ENCODE data around the gene LSM3.

LSM3 gene

GRCh38 chr3:14178247-14179113 is at the start of gene LSM3, which contains the start of gene XPC:
LSM3 (plus strand) TSS chr3:14178817; CDS start chr3:14178861, 44 bp downstream.
XPC (minus strand) TSS chr3:14178601; CDS start chr3:14178568, 33 bp downstream.
- no peak for TF ChIP-seq CTCF (IDR thresholded peaks at IDR 0.05; ENCODE audit: low read depth, low read length, missing control alignments)
- H3K4me3 ChIP-seq (ENCODE audit: low read depth, low read length) = peak within 1 kb of the TSS; percentile 63
- peak; percentile 97 for DNase-seq (ENCODE audit: low read depth)

- DNase-seq (ENCODE audit: low read depth) = no peak
- no peak overlapping the region for H3K4me3 ChIP-seq (ENCODE audit: low read depth, low read length)
- no peak for TF ChIP-seq CTCF (IDR thresholded peaks at IDR 0.05; ENCODE audit: low read depth, low read length, missing control alignments)
Measured at GRCh38 chr3:14129296-14129695, 49.3 kb upstream of the LSM3 start.

GRCh38 chr3:14130230-14130629 is 48.4 kb upstream of the LSM3 start:
- DNase-seq (ENCODE audit: low read depth) = no peak
- no peak for TF ChIP-seq CTCF (IDR thresholded peaks at IDR 0.05; ENCODE audit: low read depth, low read length, missing control alignments)
- no peak overlapping the region for H3K4me3 ChIP-seq (ENCODE audit: low read depth, low read length)

GRCh38 chr3:14130707-14131106 is 47.9 kb upstream of the LSM3 start:
- no peak overlapping the region for H3K4me3 ChIP-seq (ENCODE audit: low read depth, low read length)
- no peak for DNase-seq (ENCODE audit: low read depth)
- no peak for TF ChIP-seq CTCF (IDR thresholded peaks at IDR 0.05; ENCODE audit: low read depth, low read length, missing control alignments)

GRCh38 chr3:14131134-14131533 is 47.5 kb upstream of the LSM3 start:
- TF ChIP-seq CTCF (IDR thresholded peaks at IDR 0.05; ENCODE audit: low read depth, low read length, missing control alignments) = no peak
- no peak for DNase-seq (ENCODE audit: low read depth)
- H3K4me3 ChIP-seq (ENCODE audit: low read depth, low read length) = no peak overlapping the region

GRCh38 chr3:14132120-14132519 is 46.5 kb upstream of the LSM3 start:
- no peak for TF ChIP-seq CTCF (IDR thresholded peaks at IDR 0.05; ENCODE audit: low read depth, low read length, missing control alignments)
- DNase-seq (ENCODE audit: low read depth) = no peak
- H3K4me3 ChIP-seq (ENCODE audit: low read depth, low read length) = no peak overlapping the region

- no peak for DNase-seq (ENCODE audit: low read depth)
- H3K4me3 ChIP-seq (ENCODE audit: low read depth, low read length) = no peak overlapping the region
- no peak for TF ChIP-seq CTCF (IDR thresholded peaks at IDR 0.05; ENCODE audit: low read depth, low read length, missing control alignments)
Measured at GRCh38 chr3:14132689-14133088, 45.9 kb upstream of the LSM3 start.

Data from GM12864 (cell line).